ENCODE data around the gene TFCP2L1.

Gene TFCP2L1

GRCh38 chr2:121219866-121220265, 65.1 kb downstream of the TFCP2L1 start:
- DNase-seq (ENCODE audit: low read depth) = no peak

- no peak for DNase-seq (ENCODE audit: low read depth)
Measured at GRCh38 chr2:121218386-121218938, 66.5 kb downstream of the TFCP2L1 start.

GRCh38 chr2:121217627-121218026, 67.4 kb downstream of the TFCP2L1 start:
- DNase-seq (ENCODE audit: low read depth) = no peak

- no peak for DNase-seq (ENCODE audit: low read depth)
Measured at GRCh38 chr2:121214296-121214695, 70.7 kb downstream of the TFCP2L1 start.

GRCh38 chr2:121213386-121213785, 71.6 kb downstream of the TFCP2L1 start:
- DNase-seq (ENCODE audit: low read depth) = no peak

- no peak for DNase-seq (ENCODE audit: low read depth)
Measured at GRCh38 chr2:121212661-121213325, 72.2 kb downstream of the TFCP2L1 start.

GRCh38 chr2:121211689-121212151, 73.3 kb downstream of the TFCP2L1 start:
- no peak for DNase-seq (ENCODE audit: low read depth)

GRCh38 chr2:121211251-121211650, 73.8 kb downstream of the TFCP2L1 start:
- no peak for DNase-seq (ENCODE audit: low read depth)

GRCh38 chr2:121210691-121211090, 74.3 kb downstream of the TFCP2L1 start:
- DNase-seq (ENCODE audit: low read depth) = no peak

GRCh38 chr2:121209014-121209610, 75.9 kb downstream of the TFCP2L1 start:
- no peak for DNase-seq (ENCODE audit: low read depth)

- DNase-seq (ENCODE audit: low read depth) = no peak
Measured at GRCh38 chr2:121207494-121207893, 77.5 kb downstream of the TFCP2L1 start.

GRCh38 chr2:121205321-121205942, 79.6 kb downstream of the TFCP2L1 start:
- no peak for DNase-seq (ENCODE audit: low read depth)

GRCh38 chr2:121203591-121204249, 81.3 kb downstream of the TFCP2L1 start:
- DNase-seq (ENCODE audit: low read depth) = no peak

- DNase-seq (ENCODE audit: low read depth) = no peak
Measured at GRCh38 chr2:121202541-121203310, 82.3 kb downstream of the TFCP2L1 start.

- no peak for DNase-seq (ENCODE audit: low read depth)
Measured at GRCh38 chr2:121201796-121202195, 83.2 kb downstream of the TFCP2L1 start.

GRCh38 chr2:121200419-121201315, 84.3 kb downstream of the TFCP2L1 start:
- DNase-seq (ENCODE audit: low read depth) = no peak

- no peak for DNase-seq (ENCODE audit: low read depth)
Measured at GRCh38 chr2:121200011-121200347, 85.0 kb downstream of the TFCP2L1 start.

GRCh38 chr2:121199281-121200010, 85.6 kb downstream of the TFCP2L1 start:
- no peak for DNase-seq (ENCODE audit: low read depth)

GRCh38 chr2:121197369-121198091, 87.5 kb downstream of the TFCP2L1 start:
- no peak for DNase-seq (ENCODE audit: low read depth)

- no peak for DNase-seq (ENCODE audit: low read depth)
Measured at GRCh38 chr2:121196849-121197155, 88.2 kb downstream of the TFCP2L1 start.

Data from stimulated activated CD4-positive, alpha-beta T cell treated with anti-CD3 and anti-CD28 coated beads, Interleukin-2, amount 100 ng/mL, for 4 hours (primary cell).